ENCODE data around the gene DNAAF2.

- TF ChIP-seq, protein P1, sequence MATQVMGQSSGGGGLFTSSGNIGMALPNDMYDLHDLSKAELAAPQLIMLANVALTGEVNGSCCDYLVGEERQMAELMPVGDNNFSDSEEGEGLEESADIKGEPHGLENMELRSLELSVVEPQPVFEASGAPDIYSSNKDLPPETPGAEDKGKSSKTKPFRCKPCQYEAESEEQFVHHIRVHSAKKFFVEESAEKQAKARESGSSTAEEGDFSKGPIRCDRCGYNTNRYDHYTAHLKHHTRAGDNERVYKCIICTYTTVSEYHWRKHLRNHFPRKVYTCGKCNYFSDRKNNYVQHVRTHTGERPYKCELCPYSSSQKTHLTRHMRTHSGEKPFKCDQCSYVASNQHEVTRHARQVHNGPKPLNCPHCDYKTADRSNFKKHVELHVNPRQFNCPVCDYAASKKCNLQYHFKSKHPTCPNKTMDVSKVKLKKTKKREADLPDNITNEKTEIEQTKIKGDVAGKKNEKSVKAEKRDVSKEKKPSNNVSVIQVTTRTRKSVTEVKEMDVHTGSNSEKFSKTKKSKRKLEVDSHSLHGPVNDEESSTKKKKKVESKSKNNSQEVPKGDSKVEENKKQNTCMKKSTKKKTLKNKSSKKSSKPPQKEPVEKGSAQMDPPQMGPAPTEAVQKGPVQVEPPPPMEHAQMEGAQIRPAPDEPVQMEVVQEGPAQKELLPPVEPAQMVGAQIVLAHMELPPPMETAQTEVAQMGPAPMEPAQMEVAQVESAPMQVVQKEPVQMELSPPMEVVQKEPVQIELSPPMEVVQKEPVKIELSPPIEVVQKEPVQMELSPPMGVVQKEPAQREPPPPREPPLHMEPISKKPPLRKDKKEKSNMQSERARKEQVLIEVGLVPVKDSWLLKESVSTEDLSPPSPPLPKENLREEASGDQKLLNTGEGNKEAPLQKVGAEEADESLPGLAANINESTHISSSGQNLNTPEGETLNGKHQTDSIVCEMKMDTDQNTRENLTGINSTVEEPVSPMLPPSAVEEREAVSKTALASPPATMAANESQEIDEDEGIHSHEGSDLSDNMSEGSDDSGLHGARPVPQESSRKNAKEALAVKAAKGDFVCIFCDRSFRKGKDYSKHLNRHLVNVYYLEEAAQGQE (IDR thresholded peaks at IDR 0.05; ENCODE audit: insufficient replicate concordance, low read depth) = no peak
- TF ChIP-seq CTCF (IDR thresholded peaks at IDR 0.05; ENCODE audit: insufficient read depth, low read length) (no peak), POLR2AphosphoS5 (IDR thresholded peaks at IDR 0.05; ENCODE audit: low read depth) (no peak), GABPA (IDR thresholded peaks at IDR 0.05; ENCODE audit: low read depth) (no peak)
These were observed 18.5 kb upstream of the DNAAF2 start for GRCh38 chr14:49653508-49653907.

Data from HL-60 (cell line).